Mesothelial cell of epicardium (in vitro differentiated cells): ENCODE measurements around the gene KIAA1755. TPM values are rescaled to one million over a fixed set of nuclear protein-coding genes. Genes with fewer than 3 reads are reported as not detected.

Experiments
- DNase-seq, 2 experiments: peaks; one replicate each; pipeline ENCODE4 v3.0.0; 2021; ENCODE audit warnings: low spot score in 2 of 2; ENCODE audit not compliant: unreplicated experiment in 2 of 2
- H3K27ac Mint-ChIP-seq: 2 replicates; pipeline ENCODE4 v1.8.0; 2021; ENCODE audit warnings: mixed read lengths
- H3K27me3 Mint-ChIP-seq: 2 replicates; pipeline ENCODE4 v1.8.0; 2021; ENCODE audit warnings: low read depth, mixed read lengths
- H3K36me3 Mint-ChIP-seq: 2 replicates; pipeline ENCODE4 v1.8.0; 2021; ENCODE audit warnings: mixed read lengths
- H3K4me1 Mint-ChIP-seq: 2 replicates; pipeline ENCODE4 v1.8.0; 2021; ENCODE audit warnings: mixed read lengths
- H3K4me3 Mint-ChIP-seq: 2 replicates; pipeline ENCODE4 v1.8.0; 2021; ENCODE audit warnings: mild to moderate bottlenecking, moderate library complexity, mixed read lengths
- H3K9me3 Mint-ChIP-seq: 2 replicates; pipeline ENCODE4 v1.8.0; 2021; ENCODE audit warnings: mixed read lengths
- CTCF ChIP-seq: fragments of 200-600 bp; sonication (generic); IDR thresholded peaks from one replicate; pipeline ENCODE4 v1.5.0; 2021; ENCODE audit warnings: antibody characterized with exemption; ENCODE audit not compliant: unreplicated experiment
- total RNA-seq: library from RNA; stranded (reverse); gene quantifications from 3 replicates; pipeline ENCODE4 v1.2.1, GENCODE V29; 2021

KIAA1755 gene
- total RNA-seq, 1 donor from 2014 or later, result 4.4 TPM

GRCh38 chr20:38216746-38217595 is 43.6 kb downstream of the KIAA1755 start:
- H3K9me3 Mint-ChIP-seq, result no peaks in the 10 kb centered on the region
- H3K27me3 Mint-ChIP-seq, result no peaks in the 10 kb centered on the region
- H3K27ac Mint-ChIP-seq, result no peak overlapping the region
- no peaks in the 10 kb centered on the region for H3K36me3 Mint-ChIP-seq
- no peak for TF ChIP-seq CTCF
- DNase-seq, result no peak
- H3K4me3 Mint-ChIP-seq, result no peak overlapping the region
- peaks cover 17% of the 10 kb centered on the region for H3K4me1 Mint-ChIP-seq

- Mint-ChIP-seq H3K27ac (no peak overlapping the region), H3K4me1 (peaks cover 17% of the 10 kb centered on the region), H3K36me3 (no peaks in the 10 kb centered on the region), H3K4me3 (no peak overlapping the region), H3K9me3 (no peaks in the 10 kb centered on the region), H3K27me3 (no peaks in the 10 kb centered on the region)
- TF ChIP-seq CTCF, result no peak
- DNase-seq, result no peak
Observed at GRCh38 chr20:38216201-38216600, 44.3 kb downstream of the KIAA1755 start.

- DNase-seq, result no peak
- Mint-ChIP-seq H3K4me1 (peaks cover 13% of the 10 kb centered on the region), H3K4me3 (no peak overlapping the region), H3K27ac (no peak overlapping the region), H3K36me3 (no peaks in the 10 kb centered on the region), H3K27me3 (no peaks in the 10 kb centered on the region), H3K9me3 (no peaks in the 10 kb centered on the region)
- TF ChIP-seq CTCF, result peak; percentile 10
Observed at GRCh38 chr20:38215194-38216182, 45.0 kb downstream of the KIAA1755 start.

GRCh38 chr20:38214256-38215193 is 46.0 kb downstream of the KIAA1755 start:
- Mint-ChIP-seq H3K36me3 (no peaks in the 10 kb centered on the region), H3K4me3 (no peak overlapping the region), H3K4me1 (peaks cover 13% of the 10 kb centered on the region), H3K9me3 (no peaks in the 10 kb centered on the region), H3K27ac (peak overlapping the region; percentile 39), H3K27me3 (no peaks in the 10 kb centered on the region)
- no peak for DNase-seq
- TF ChIP-seq CTCF, result peak; percentile 54

- no peak for TF ChIP-seq CTCF
- no peak for DNase-seq
- Mint-ChIP-seq H3K4me1 (peaks cover 13% of the 10 kb centered on the region), H3K27me3 (no peaks in the 10 kb centered on the region), H3K27ac (no peak overlapping the region), H3K36me3 (no peaks in the 10 kb centered on the region), H3K9me3 (no peaks in the 10 kb centered on the region), H3K4me3 (no peak overlapping the region)
Observed at GRCh38 chr20:38213607-38213940, 47.0 kb downstream of the KIAA1755 start.
